Psoas muscle (tissue), 8 donors: ENCODE measurements around the gene PHF11. TPM values are rescaled to one million over a fixed set of nuclear protein-coding genes. Genes with fewer than 3 reads are reported as not detected.

Source experiments
- ATAC-seq, 4 donors: fragments of 200-7000 bp; cut with Tn5 transposase; one replicate each; pipeline ENCODE4 v1.9.1; 2020; ENCODE audit warnings: moderate library complexity in 3 of 4, mild to moderate bottlenecking in 2 of 4
- DNase-seq, 2 donors: peaks; one replicate each; pipeline ENCODE4 v3.0.0-alpha.2; 2020
- H3K27ac ChIP-seq: fragments of 200-600 bp; one replicate; pipeline ENCODE4 v1.8.0; 2022
- H3K27me3 ChIP-seq, 3 donors: fragments of 200-600 bp in 1 of 3; one replicate each; pipeline versions ENCODE4 v1.6.1 to v1.8.0; 2013 to 2022; ENCODE audit warnings: low read length in 2 of 3, mild to moderate bottlenecking in 2 of 3, moderate library complexity in 1 of 3; ENCODE audit not compliant: insufficient read depth in 3 of 3
- H3K36me3 ChIP-seq, 2 donors: fragments of 200-600 bp in 1 of 2; one replicate each; pipeline versions ENCODE4 v1.6.1 to v1.8.0; 2013 to 2022; ENCODE audit warnings: low read depth in 1 of 2, mild to moderate bottlenecking in 1 of 2, moderate library complexity in 1 of 2; ENCODE audit not compliant: insufficient read depth in 1 of 2
- H3K4me1 ChIP-seq: fragments of 200-600 bp; one replicate; pipeline ENCODE4 v1.8.0; 2022
- H3K4me3 ChIP-seq: fragments of 200-600 bp; one replicate; pipeline ENCODE4 v1.8.0; 2022; ENCODE audit warnings: mild to moderate bottlenecking
- H3K9me3 ChIP-seq: fragments of 200-600 bp; one replicate; pipeline ENCODE4 v1.8.0; 2022
- CTCF ChIP-seq: fragments of 200-600 bp; IDR thresholded peaks from one replicate; pipeline ENCODE4 v1.8.0; 2022; ENCODE audit warnings: antibody characterized with exemption
- WGBS, 3 donors: extraction: QIAGEN DNeasy Blood & Tissue Kit; methylation state at CpG; one replicate each; pipeline versions ENCODE4 v1.1.6 to v1.1.7; 2013; 5-methylcytosine and 5-hydroxymethylcytosine counted together
- intact Hi-C, 2 donors: fragments of 100-400 bp; cut with DNase I; formaldehyde crosslinking; loops; one replicate each; pipeline versions ENCODE4 v1.11.0 to v1.14.2; 2022
- long read RNA-seq, 2 donors: library from polyadenylated mRNA; unstranded; transcript quantifications; one replicate each; pipeline ENCODE4 v2.0.0, GENCODE V29; 2021
- polyA plus RNA-seq, 3 donors: library from polyadenylated mRNA; stranded (reverse); fragments of 200-250 nt; gene quantifications; one replicate each; pipeline ENCODE4 v1.2.3, GENCODE V29; 2013
- total RNA-seq, 4 donors: library from RNA; stranded (reverse); fragmentation: NEBNext Ultra II Directional in 2 of 4; extraction: Animal tissue kit (Norgen Biotek cat#: 25700) in 2 of 4; gene quantifications; one replicate each; pipeline versions ENCODE4 v1.2.1 to v1.2.4, GENCODE V29; 2021 to 2023
- donor health status: healthy with polysubstance abuse.
- donor health status: DM: no; HTN: no; CAD: no; lungs with moderate emphysema.
- donor health status: Bipolar disorder and iron deficiency.
- donor health status: healthy.
- donor health status: DM: yes; HTN: yes; CAD: no.
- donor health status: DM: no; HTN: no; CAD: no.
- donor health status: DM: no; HTN: no; CAD: no.
- donor health status: DM: yes; HTN: yes; CAD: no.

Gene PHF11
- total RNA-seq (10 to 100 TPM in 2 of 4 donors, 1 to 10 TPM in 2; 8.2 to 14.7 (median 10.1) TPM), polyA plus RNA-seq (10 to 100 TPM in 2 of 3 donors, 1 to 10 TPM in 1; 8.8 to 17.8 (median 12.0) TPM)
- long read RNA-seq, donor 1, transcript PHF11-202 (10 exons, 1,359 nt): major isoform, 6 of 7 reads
- long read RNA-seq, donor 1, partial matches to known transcripts: 0 of 7 reads
- long read RNA-seq, donor 1, other reads (novel, unspliced or antisense): 0 of 7 reads
- long read RNA-seq, donor 2, partial matches to known transcripts: 0 of 6 reads
- long read RNA-seq, donor 2, other reads (novel, unspliced or antisense): 2 of 6 reads

- peak within 1 kb of the TSS; percentile 94 for H3K27ac ChIP-seq
- WGBS, 3 donors: 3 to 5% (median 4%) methylated on average over 52 to 70 of the region's 71 CpGs
- peak; percentile 82 to 91 for DNase-seq
- intact Hi-C loops: loop anchor here (2.0 to 10.0 kb wide), 2 partner anchors 51 to 109 kb away; partner anchors contain the start of genes CAB39L (in 1 of the 2) and SETDB2 (in 1 of the 2)
- peaks cover 0 to 13% of the 10 kb centered on the region in 2 donors for H3K36me3 ChIP-seq
- peak within 1 kb of the TSS; percentile 87 for H3K4me3 ChIP-seq
- H3K9me3 ChIP-seq: no peaks in the 10 kb centered on the region
- TF ChIP-seq CTCF: peak; percentile 15
- ATAC-seq: peak; percentile 92 to 93 (median 92)
- H3K4me1 ChIP-seq: peaks cover 4% of the 10 kb centered on the region
- H3K27me3 ChIP-seq: no peaks in the 10 kb centered on the region
Observed at GRCh38 chr13:49495783-49496762, at the start of gene PHF11. Gene PHF11 (plus strand): TSS chr13:49495953. CDS start chr13:49496002, 49 bp downstream.

- Histone ChIP-seq H3K27me3 (no peaks in the 10 kb centered on the region), H3K9me3 (no peaks in the 10 kb centered on the region), H3K4me3 (no peak overlapping the region), H3K4me1 (peaks cover 5% of the 10 kb centered on the region), H3K36me3 (no peaks in the 10 kb centered on the region), H3K27ac (no peak overlapping the region)
- intact Hi-C loops: no loop called here
- ATAC-seq (no peak), DNase-seq (no peak)
- no peak for TF ChIP-seq CTCF
Observed at GRCh38 chr13:49446473-49446872, 49.3 kb upstream of the PHF11 start.

GRCh38 chr13:49448753-49449152 is 47.0 kb upstream of the PHF11 start:
- Histone ChIP-seq H3K4me1 (peaks cover 5% of the 10 kb centered on the region), H3K4me3 (no peak overlapping the region), H3K27me3 (no peaks in the 10 kb centered on the region), H3K36me3 (peaks cover 0 to 6% of the 10 kb centered on the region in 2 donors), H3K27ac (no peak overlapping the region), H3K9me3 (no peaks in the 10 kb centered on the region)
- intact Hi-C loops: no loop called here
- WGBS, 3 donors: 92 to 99% (median 97%) methylated on average over 2 of the region's 2 CpGs
- no peak for TF ChIP-seq CTCF
- DNase-seq (no peak), ATAC-seq (no peak)

DNA sequence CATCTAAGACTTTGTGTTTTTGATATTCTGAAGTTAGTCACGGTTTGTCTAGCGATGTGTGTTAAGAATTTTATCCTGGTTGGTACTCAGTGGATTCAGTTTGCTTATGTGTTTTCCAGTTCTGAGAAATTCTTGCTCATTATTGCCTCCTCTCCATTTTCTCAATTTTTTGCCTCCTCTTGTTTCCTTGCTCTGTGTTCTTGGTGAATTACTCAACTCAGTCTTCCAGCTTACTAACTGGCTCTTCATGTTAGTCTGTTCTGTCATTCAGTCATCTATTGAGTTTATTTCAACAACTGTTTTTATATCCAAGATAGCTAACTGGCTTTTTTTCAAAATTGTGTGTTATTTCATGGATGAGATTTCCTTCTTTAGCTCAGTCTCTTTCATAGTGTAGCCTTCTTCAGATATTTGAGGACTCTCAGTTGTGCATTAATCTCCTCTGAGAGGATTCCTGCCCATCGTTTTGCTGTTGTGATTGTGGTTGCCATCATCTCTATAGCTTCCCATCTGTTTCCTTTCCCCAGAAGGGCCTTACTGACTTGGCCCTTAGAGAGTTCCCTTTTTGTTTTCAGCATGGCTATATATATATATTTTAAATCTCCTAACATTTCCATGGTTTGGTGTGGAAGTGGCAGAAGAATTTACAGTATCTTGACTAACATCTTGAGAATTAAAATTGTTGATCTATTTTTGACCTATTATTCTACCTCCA is 45.5 kb upstream of the PHF11 start:
- no peak overlapping the region for H3K4me3 ChIP-seq
- TF ChIP-seq CTCF: no peak
- WGBS, 3 donors: 80 to 82% (median 81%) methylated on average over 3 of the region's 3 CpGs
- no peaks in the 10 kb centered on the region for H3K9me3 ChIP-seq
- no peak overlapping the region for H3K27ac ChIP-seq
- no peaks in the 10 kb centered on the region for H3K27me3 ChIP-seq
- ATAC-seq (no peak), DNase-seq (no peak)
- H3K4me1 ChIP-seq: peaks cover 5% of the 10 kb centered on the region
- intact Hi-C loops: no loop called here
- peaks cover 0 to 6% of the 10 kb centered on the region in 2 donors for H3K36me3 ChIP-seq
